Activated naive CD8-positive, alpha-beta T cell treated with anti-CD3 and anti-CD28 coated beads, Interleukin-2, amount 50 U/mL, for 24 hours (primary cell): ENCODE data around the gene RUVBL2.

Source experiments
- ATAC-seq: fragments of 150-1000 bp; cut with Tn5 transposase; one replicate; pipeline ENCODE4 v1.10.0; 2021
- DNase-seq: peaks from one replicate; pipeline ENCODE4 v3.0.0; 2021
- H3K27ac Mint-ChIP-seq: one replicate; pipeline ENCODE4 v1.8.0; 2021; ENCODE audit warnings: mild to moderate bottlenecking, mixed read lengths
- H3K27me3 Mint-ChIP-seq: one replicate; pipeline ENCODE4 v1.8.0; 2021; ENCODE audit warnings: mixed read lengths
- H3K36me3 Mint-ChIP-seq: one replicate; pipeline ENCODE4 v1.8.0; 2021; ENCODE audit warnings: low read depth, mixed read lengths
- H3K4me1 Mint-ChIP-seq: one replicate; pipeline ENCODE4 v1.8.0; 2021; ENCODE audit warnings: mixed read lengths
- H3K4me3 Mint-ChIP-seq: one replicate; pipeline ENCODE4 v1.8.0; 2021; ENCODE audit warnings: mild to moderate bottlenecking, moderate library complexity, mixed read lengths
- H3K9me3 Mint-ChIP-seq: one replicate; pipeline ENCODE4 v1.8.0; 2021; ENCODE audit warnings: mixed read lengths

The RUVBL2 gene

DNA sequence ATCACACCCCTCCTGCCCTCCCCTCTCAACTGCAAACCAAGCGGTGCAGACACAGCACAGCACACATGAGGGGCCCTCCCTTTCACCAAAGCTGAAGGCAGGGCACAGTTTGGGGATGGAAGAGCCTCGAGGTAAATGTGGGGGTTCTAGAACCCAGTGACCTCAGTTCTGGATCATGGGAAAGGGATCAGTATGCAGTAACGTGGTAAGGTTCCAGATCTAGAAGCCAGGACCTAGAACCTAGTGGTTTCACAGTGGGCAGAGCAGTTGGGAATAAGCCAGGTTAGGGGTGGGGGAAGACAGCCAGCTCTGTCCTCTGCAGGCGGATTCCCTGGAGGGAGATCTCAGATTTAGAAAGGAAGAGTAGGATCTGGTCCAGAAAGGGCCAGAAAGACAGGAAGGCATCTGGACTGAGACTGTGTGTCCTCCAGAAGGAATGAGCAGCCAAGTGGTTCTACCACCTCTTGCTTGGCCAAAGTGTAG is 25.5 kb upstream of the RUVBL2 start:
- H3K27ac Mint-ChIP-seq, result peak overlapping the region; percentile 98
- H3K9me3 Mint-ChIP-seq, result no peaks in the 10 kb centered on the region
- no peaks in the 10 kb centered on the region for H3K27me3 Mint-ChIP-seq
- H3K36me3 Mint-ChIP-seq, result peaks cover 41% of the 10 kb centered on the region
- peaks cover 47% of the 10 kb centered on the region for H3K4me1 Mint-ChIP-seq
- DNase-seq (no peak), ATAC-seq (no peak)
- H3K4me3 Mint-ChIP-seq, result peak overlapping the region; percentile 97

- H3K4me1 Mint-ChIP-seq, result peaks cover 41% of the 10 kb centered on the region
- H3K27me3 Mint-ChIP-seq, result no peaks in the 10 kb centered on the region
- peaks cover 41% of the 10 kb centered on the region for H3K36me3 Mint-ChIP-seq
- no peaks in the 10 kb centered on the region for H3K9me3 Mint-ChIP-seq
- ATAC-seq (no peak), DNase-seq (no peak)
- H3K4me3 Mint-ChIP-seq, result no peak overlapping the region
- no peak overlapping the region for H3K27ac Mint-ChIP-seq
Observed at GRCh38 chr19:48968813-48969218, 24.9 kb upstream of the RUVBL2 start.

DNA sequence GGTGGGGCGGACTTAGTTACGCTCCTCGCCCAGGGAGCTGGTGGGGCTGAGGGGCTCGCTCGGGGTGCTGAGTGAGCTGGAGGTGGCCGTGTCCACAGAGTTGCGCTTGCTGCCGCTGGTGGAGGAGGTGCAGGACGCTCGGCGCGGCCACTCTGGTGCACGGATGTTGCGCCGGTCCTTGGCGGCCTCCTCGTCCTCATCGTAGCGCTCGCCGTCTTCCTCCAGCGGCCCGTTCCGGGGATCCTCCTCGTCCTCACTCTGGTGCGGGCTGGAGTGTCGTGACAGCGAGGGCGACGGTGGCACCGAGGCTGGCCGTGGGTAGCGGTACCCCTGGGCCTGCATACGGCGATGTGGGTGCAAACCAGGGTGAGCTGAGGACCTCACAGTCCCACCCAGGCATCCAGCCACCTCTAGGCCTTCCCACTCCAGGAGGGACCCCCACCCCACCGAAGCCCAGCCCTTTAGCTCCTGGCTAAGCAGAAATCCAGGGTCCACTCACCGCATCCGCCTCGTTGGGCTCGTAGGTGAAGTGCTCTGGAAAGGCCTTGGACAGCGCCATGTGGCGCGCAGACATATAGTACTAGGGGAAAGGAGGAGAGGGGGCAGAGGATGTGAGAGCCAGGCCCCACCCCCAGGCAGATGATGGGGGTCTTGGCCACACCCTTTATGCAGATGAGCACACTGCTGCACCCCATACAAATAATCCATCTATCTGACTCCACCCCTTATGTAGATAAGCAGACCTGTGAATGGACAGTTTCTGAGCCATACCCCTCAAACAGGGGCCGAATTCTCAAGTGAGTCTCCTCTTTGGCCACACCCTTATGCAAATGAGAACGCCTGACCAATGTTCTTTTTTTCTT is 24.2 kb upstream of the RUVBL2 start:
- H3K27me3 Mint-ChIP-seq, result no peaks in the 10 kb centered on the region
- peaks cover 45% of the 10 kb centered on the region for H3K36me3 Mint-ChIP-seq
- DNase-seq (no peak), ATAC-seq (no peak)
- no peak overlapping the region for H3K4me3 Mint-ChIP-seq
- H3K4me1 Mint-ChIP-seq, result peaks cover 34% of the 10 kb centered on the region
- H3K27ac Mint-ChIP-seq, result no peak overlapping the region
- no peaks in the 10 kb centered on the region for H3K9me3 Mint-ChIP-seq

- H3K4me3 Mint-ChIP-seq, result no peak overlapping the region
- H3K4me1 Mint-ChIP-seq, result peaks cover 27% of the 10 kb centered on the region
- H3K9me3 Mint-ChIP-seq, result no peaks in the 10 kb centered on the region
- no peak for ATAC-seq
- no peak overlapping the region for H3K27ac Mint-ChIP-seq
- peaks cover 44% of the 10 kb centered on the region for H3K36me3 Mint-ChIP-seq
- no peak for DNase-seq
- no peaks in the 10 kb centered on the region for H3K27me3 Mint-ChIP-seq
Observed at GRCh38 chr19:48970139-48970766, 23.4 kb upstream of the RUVBL2 start.

DNA sequence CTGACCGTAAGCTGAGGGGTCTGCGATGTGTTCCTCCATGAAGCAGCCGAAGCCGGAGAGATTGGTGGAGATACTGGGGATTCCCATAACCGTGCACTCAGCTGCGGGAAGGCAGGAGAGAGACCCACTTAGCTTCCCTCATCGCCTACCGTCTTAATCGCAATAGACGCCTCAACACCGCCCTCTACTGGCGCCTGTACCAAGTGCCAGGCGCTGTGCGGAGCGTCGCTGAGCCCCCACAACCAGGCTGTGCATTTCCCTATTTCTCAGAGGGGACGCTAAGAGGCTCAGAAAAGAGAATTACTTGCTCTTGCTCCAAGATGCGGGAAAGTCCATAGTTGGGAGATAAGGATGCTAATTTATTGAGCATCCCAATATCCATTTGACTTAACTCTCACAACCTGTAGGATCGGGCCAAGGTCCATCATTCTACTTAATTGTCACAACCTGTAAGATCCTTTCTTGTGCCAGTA is 22.7 kb upstream of the RUVBL2 start:
- DNase-seq (peak; percentile 90), ATAC-seq (peak; percentile 81)
- Mint-ChIP-seq H3K9me3 (no peaks in the 10 kb centered on the region), H3K27ac (peak overlapping the region; percentile 56), H3K4me3 (no peak overlapping the region), H3K27me3 (no peaks in the 10 kb centered on the region), H3K4me1 (peaks cover 20% of the 10 kb centered on the region), H3K36me3 (peaks cover 37% of the 10 kb centered on the region)

- Mint-ChIP-seq H3K27me3 (no peaks in the 10 kb centered on the region), H3K27ac (no peak overlapping the region), H3K4me1 (peaks cover 22% of the 10 kb centered on the region), H3K36me3 (peaks cover 29% of the 10 kb centered on the region), H3K9me3 (no peaks in the 10 kb centered on the region), H3K4me3 (no peak overlapping the region)
- ATAC-seq (no peak), DNase-seq (no peak)
Observed at GRCh38 chr19:48975947-48976847, 17.5 kb upstream of the RUVBL2 start.

DNA sequence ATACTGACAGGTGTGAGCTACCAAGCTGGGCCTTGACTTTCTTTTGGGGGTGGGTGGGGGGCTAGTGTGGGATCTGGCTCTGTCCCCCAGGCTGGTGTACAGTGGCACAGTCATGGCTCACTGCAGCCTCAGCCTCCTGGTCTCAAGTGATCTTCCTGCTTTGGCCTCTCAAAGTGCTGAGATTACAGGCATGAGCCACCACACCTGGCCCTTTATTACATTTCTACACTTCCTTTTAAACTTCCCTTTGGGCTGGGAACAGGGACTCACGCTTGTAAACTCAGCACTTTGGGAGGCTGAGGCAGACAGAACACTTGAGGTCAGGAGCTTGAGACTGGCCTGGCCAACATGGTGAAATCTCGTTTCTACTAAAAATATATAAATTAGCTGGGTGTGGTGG is 16.6 kb upstream of the RUVBL2 start:
- H3K27ac Mint-ChIP-seq, result no peak overlapping the region
- peaks cover 32% of the 10 kb centered on the region for H3K36me3 Mint-ChIP-seq
- no peaks in the 10 kb centered on the region for H3K9me3 Mint-ChIP-seq
- H3K4me3 Mint-ChIP-seq, result no peak overlapping the region
- DNase-seq (no peak), ATAC-seq (no peak)
- H3K4me1 Mint-ChIP-seq, result peaks cover 22% of the 10 kb centered on the region
- no peaks in the 10 kb centered on the region for H3K27me3 Mint-ChIP-seq

- H3K4me3 Mint-ChIP-seq, result no peak overlapping the region
- H3K27ac Mint-ChIP-seq, result no peak overlapping the region
- no peak for DNase-seq
- peaks cover 29% of the 10 kb centered on the region for H3K4me1 Mint-ChIP-seq
- no peaks in the 10 kb centered on the region for H3K27me3 Mint-ChIP-seq
- H3K9me3 Mint-ChIP-seq, result no peaks in the 10 kb centered on the region
- no peak for ATAC-seq
- peaks cover 37% of the 10 kb centered on the region for H3K36me3 Mint-ChIP-seq
Observed at GRCh38 chr19:48982280-48982679, 11.4 kb upstream of the RUVBL2 start.

DNA sequence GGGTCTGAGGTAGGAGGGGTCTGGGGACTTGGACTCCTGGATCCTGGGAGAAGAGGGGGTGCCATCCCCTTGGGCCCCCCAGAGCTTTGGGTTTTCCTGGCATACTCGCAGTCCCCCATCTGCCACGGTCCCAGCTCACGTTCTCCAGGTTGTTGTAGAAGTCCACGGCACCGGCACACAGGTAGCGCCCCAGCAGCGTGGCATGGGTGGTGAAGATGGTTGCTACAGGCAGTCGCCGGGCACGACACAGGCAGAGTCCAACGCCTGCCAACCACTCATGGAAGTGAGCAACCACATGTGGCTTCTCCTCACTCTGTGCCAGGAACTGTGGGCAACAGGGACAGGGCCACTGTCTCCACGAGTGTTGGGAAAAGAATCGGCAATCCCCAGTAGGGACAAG is 8.0 kb upstream of the RUVBL2 start:
- Mint-ChIP-seq H3K36me3 (peaks cover 40% of the 10 kb centered on the region), H3K4me3 (no peak overlapping the region), H3K27ac (no peak overlapping the region), H3K9me3 (no peaks in the 10 kb centered on the region), H3K27me3 (no peaks in the 10 kb centered on the region), H3K4me1 (peaks cover 27% of the 10 kb centered on the region)
- no peak for ATAC-seq
- no peak for DNase-seq

- H3K9me3 Mint-ChIP-seq, result no peaks in the 10 kb centered on the region
- no peak overlapping the region for H3K4me3 Mint-ChIP-seq
- peaks cover 30% of the 10 kb centered on the region for H3K4me1 Mint-ChIP-seq
- DNase-seq (no peak), ATAC-seq (no peak)
- peaks cover 41% of the 10 kb centered on the region for H3K36me3 Mint-ChIP-seq
- no peak overlapping the region for H3K27ac Mint-ChIP-seq
- H3K27me3 Mint-ChIP-seq, result no peaks in the 10 kb centered on the region
Observed at GRCh38 chr19:48986211-48986610, 7.5 kb upstream of the RUVBL2 start.

GRCh38 chr19:48987323-48987722 is 6.4 kb upstream of the RUVBL2 start:
- H3K4me3 Mint-ChIP-seq, result peak overlapping the region; percentile 34
- no peaks in the 10 kb centered on the region for H3K9me3 Mint-ChIP-seq
- peaks cover 35% of the 10 kb centered on the region for H3K4me1 Mint-ChIP-seq
- no peak for DNase-seq
- H3K36me3 Mint-ChIP-seq, result peaks cover 35% of the 10 kb centered on the region
- H3K27ac Mint-ChIP-seq, result peak overlapping the region; percentile 91
- ATAC-seq, result peak; percentile 68
- no peaks in the 10 kb centered on the region for H3K27me3 Mint-ChIP-seq

DNA sequence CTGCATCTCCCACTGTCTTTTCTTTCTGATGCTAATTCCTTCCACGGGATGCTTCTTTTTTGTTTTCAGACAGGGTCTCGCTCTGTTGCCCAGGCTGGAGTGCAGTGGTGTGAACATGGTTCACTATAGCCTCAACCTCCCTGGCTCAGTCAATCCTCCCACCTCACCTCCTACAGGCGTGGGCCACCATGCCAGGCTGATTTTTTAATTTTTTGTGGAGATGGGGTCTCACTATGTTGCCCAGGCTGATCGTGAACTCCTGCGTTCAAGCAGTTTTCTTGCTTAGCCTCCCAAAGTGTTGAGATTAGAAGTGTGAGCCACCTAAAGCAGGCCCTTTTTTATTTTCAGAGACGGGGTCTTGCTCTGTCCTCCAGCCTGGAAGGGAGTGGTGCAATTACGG is 5.4 kb upstream of the RUVBL2 start:
- peaks cover 30% of the 10 kb centered on the region for H3K36me3 Mint-ChIP-seq
- DNase-seq, result no peak
- no peaks in the 10 kb centered on the region for H3K27me3 Mint-ChIP-seq
- H3K4me1 Mint-ChIP-seq, result peaks cover 37% of the 10 kb centered on the region
- ATAC-seq, result no peak
- H3K9me3 Mint-ChIP-seq, result no peaks in the 10 kb centered on the region
- H3K27ac Mint-ChIP-seq, result peak overlapping the region; percentile 91
- no peak overlapping the region for H3K4me3 Mint-ChIP-seq

DNA sequence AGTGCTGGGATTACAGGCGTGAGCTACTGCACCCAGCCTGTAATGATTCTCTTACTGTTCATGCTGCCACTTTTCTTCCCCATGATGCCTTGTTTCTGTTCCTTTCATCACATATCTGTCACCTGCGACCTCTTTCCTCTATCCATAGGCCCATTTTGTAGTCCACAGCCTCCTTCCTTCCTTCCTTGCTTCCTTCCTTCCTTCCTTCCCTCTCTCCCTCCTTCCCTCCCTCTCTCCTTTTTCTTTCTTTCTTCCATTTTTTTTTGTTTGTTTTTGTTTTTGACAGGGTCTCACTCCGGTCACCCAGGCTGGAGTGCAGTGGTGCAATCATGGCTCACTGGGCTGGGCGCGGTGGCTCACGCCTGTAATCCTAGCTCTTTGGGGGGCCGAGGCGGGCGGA is 4.8 kb upstream of the RUVBL2 start:
- H3K27ac Mint-ChIP-seq, result peak overlapping the region; percentile 77
- ATAC-seq, result no peak
- no peaks in the 10 kb centered on the region for H3K27me3 Mint-ChIP-seq

DNA sequence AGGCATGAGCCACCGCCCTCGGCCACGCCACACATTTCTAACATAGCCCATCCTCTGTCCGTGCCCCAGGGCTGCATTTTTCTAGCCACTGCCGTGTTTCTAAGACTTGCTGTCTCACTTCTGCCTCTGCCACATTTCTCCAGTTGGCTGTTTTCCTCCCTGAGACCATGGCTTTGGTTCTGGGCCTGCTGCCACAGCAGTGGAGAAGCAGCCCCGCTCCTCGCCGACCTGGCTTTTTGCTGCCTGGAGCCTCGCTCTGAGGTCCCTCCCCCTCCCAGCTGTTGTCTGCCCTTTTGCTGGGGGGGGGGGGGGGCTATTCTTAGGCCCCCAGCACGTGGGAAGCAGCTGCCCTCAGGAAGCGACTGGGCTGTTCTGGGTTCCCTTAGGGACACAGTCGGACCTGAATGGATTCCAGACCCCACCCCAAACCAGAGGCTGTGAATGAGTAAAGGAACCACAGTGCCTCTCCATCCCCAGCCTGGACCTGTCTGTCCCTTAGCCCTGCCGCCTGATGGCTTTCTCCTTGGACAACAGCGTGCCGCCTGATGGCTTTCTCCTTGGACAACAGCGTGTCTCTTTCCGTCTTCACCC is 3.9 kb upstream of the RUVBL2 start:
- H3K4me1 Mint-ChIP-seq, result peaks cover 47% of the 10 kb centered on the region
- H3K36me3 Mint-ChIP-seq, result peaks cover 32% of the 10 kb centered on the region
- DNase-seq (no peak), ATAC-seq (no peak)
- no peaks in the 10 kb centered on the region for H3K27me3 Mint-ChIP-seq
- no peak overlapping the region for H3K4me3 Mint-ChIP-seq
- H3K9me3 Mint-ChIP-seq, result no peaks in the 10 kb centered on the region
- no peak overlapping the region for H3K27ac Mint-ChIP-seq

More for the DNA sequence above, 4.8 kb upstream of the RUVBL2 start:
- DNase-seq, result no peak
- Mint-ChIP-seq H3K9me3 (no peaks in the 10 kb centered on the region), H3K36me3 (peaks cover 28% of the 10 kb centered on the region), H3K4me3 (no peak overlapping the region), H3K4me1 (peaks cover 39% of the 10 kb centered on the region)
